ENCODE results near the gene FLT3.

DNA sequence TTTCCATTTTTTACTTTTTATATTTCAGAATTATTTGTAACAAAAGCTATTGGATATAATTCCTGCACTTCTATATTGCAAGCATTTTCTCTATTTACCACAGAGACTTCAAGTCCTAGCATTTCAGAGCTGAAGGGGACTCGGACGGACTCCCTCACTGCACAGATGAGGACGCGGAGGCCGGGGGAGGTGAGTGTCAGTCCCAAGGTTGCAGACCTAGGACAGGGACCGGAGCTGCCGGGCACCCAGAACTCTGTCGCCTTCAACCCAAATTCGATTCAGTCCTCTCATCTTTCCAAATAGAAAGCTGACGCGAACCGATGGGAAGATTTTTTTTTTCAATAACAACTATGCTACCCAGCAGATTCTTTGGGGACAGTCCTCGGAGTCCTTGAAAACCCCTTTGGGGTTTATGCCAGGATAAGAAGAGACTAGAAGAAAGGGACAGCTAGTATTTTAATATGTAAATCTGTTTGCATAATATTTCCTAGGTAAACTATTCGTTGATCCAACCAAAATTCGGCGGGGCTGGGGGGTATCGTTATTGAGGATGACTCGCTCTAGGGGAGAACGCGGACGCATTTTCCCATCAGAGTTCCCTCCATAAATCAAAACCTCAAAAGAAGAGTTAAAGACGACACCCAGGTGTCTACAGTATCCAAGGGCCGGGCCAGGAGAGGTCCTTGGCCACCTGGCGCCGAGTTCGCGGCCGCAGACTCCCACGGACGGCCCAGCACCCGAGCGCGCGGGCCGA lies 803 bp downstream of the FLT3 start:
- TF ChIP-seq, protein P1, sequence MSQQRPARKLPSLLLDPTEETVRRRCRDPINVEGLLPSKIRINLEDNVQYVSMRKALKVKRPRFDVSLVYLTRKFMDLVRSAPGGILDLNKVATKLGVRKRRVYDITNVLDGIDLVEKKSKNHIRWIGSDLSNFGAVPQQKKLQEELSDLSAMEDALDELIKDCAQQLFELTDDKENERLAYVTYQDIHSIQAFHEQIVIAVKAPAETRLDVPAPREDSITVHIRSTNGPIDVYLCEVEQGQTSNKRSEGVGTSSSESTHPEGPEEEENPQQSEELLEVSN (IDR thresholded peaks at IDR 0.05; ENCODE audit: borderline replicate concordance, low read depth): no peak
- no peak for TF ChIP-seq HOXA7 (CRISPR knock-in tag; IDR thresholded peaks at IDR 0.05)
- TF ChIP-seq MYC (IDR thresholded peaks at IDR 0.05; ENCODE audit: borderline replicate concordance, low read length): no peak
- no peak for TF ChIP-seq RFX5 (IDR thresholded peaks at IDR 0.05)
- no peak for TF ChIP-seq EHMT2 (IDR thresholded peaks at IDR 0.05; ENCODE audit: low read depth)
- no peak for TF ChIP-seq POLR2AphosphoS2 (conservative IDR thresholded peaks at IDR 0.05; ENCODE audit: low read length)
- TF ChIP-seq POLR2A (IDR thresholded peaks at IDR 0.05; ENCODE audit: low read length): no peak
- TF ChIP-seq CTCF (IDR thresholded peaks at IDR 0.05): no peak
- TF ChIP-seq NPAS2 (CRISPR knock-in tag; IDR thresholded peaks at IDR 0.05; ENCODE audit: borderline replicate concordance): no peak
- no peak for TF ChIP-seq TP53 (CRISPR knock-in tag; IDR thresholded peaks at IDR 0.05)
- TF ChIP-seq ESRRA (IDR thresholded peaks at IDR 0.05; ENCODE audit: borderline replicate concordance, low read length): no peak

Data from A549 (cell line).